H1 (cell line): ENCODE data around the gene PEAK3. TPM values are rescaled to one million over a fixed set of nuclear protein-coding genes. Genes with fewer than 3 reads are reported as not detected.
A peak's percentile ranks its signal among the peaks of the same experiment; 100 is the strongest.

ENCODE experiments used
- CTCF ChIA-PET: fragments of 300-600 bp; sonication (Branson Sonifier 250); formaldehyde crosslinking; loops from one replicate; lab custom pipeline; 2021; ENCODE audit not compliant: partially characterized antibody; lab: Charles Lee
- POLR2A ChIA-PET: fragments of 300-600 bp; sonication (Branson Sonifier 250); formaldehyde crosslinking; loops from one replicate; lab custom pipeline; 2021; ENCODE audit warnings: inconsistent platforms; ENCODE audit not compliant: partially characterized antibody; lab: Charles Lee
- DNase-seq, 2 experiments: peaks; one replicate each; pipeline versions ENCODE4 v3.0.0 to v3.0.0-alpha.2; 2010 to 2022; ENCODE audit warnings: low spot score in 2 of 2, low read depth in 1 of 2, mixed read lengths in 1 of 2
- FAIRE-seq: peaks from 2 replicates; lab custom pipeline; 2011; peaks lifted over from hg19 to GRCh38; lab: Jason Lieb, UNC
- H2AFZ ChIP-seq: 2 replicates; pipeline ENCODE4 v1.8.1; 2012; ENCODE audit warnings: low read length, inconsistent platforms
- H2AK5ac ChIP-seq: 2 replicates; pipeline ENCODE4 v1.6.1; 2013; ENCODE audit warnings: low read depth, low read length
- H2BK120ac ChIP-seq: replicated peaks from 2 replicates; pipeline ENCODE3; 2013; ENCODE audit warnings: low read depth, low read length, inconsistent platforms
- H2BK12ac ChIP-seq: 2 replicates; pipeline ENCODE4 v1.6.1; 2013; ENCODE audit warnings: low read depth, low read length
- H2BK15ac ChIP-seq: 2 replicates; pipeline ENCODE4 v1.6.1; 2013; ENCODE audit warnings: low read length
- H2BK20ac ChIP-seq: 2 replicates; pipeline ENCODE4 v1.6.1; 2013; ENCODE audit warnings: low read length
- H2BK5ac ChIP-seq: 2 replicates; pipeline ENCODE4 v1.6.1; 2013; ENCODE audit warnings: low read depth, low read length
- H3K14ac ChIP-seq: 2 replicates; pipeline ENCODE4 v1.6.1; 2013; ENCODE audit warnings: inconsistent platforms; ENCODE audit not compliant: insufficient read length
- H3K18ac ChIP-seq: 2 replicates; pipeline ENCODE4 v1.6.1; 2013; ENCODE audit warnings: low read length; ENCODE audit errors: extremely low read depth
- H3K23ac ChIP-seq: 2 replicates; pipeline ENCODE4 v1.6.1; 2013; ENCODE audit warnings: inconsistent platforms; ENCODE audit not compliant: insufficient read length
- H3K23me2 ChIP-seq: 2 replicates; pipeline ENCODE4 v1.6.1; 2013; ENCODE audit warnings: low read depth, low read length
- H3K27ac ChIP-seq: 2 replicates; pipeline ENCODE4 v1.6.1; 2011; ENCODE audit warnings: low read depth, low read length, inconsistent platforms
- H3K27me3 ChIP-seq, 4 experiments: replicated peaks in 1 of 4; 1 replicate in 1 of 4; 2 replicates in 3 of 4; pipeline versions ENCODE4 v1.6.1 to v1.8.1; 2011 to 2013; ENCODE audit warnings: low read length in 3 of 4, mild to moderate bottlenecking in 3 of 4, inconsistent platforms in 2 of 4, mixed read lengths in 2 of 4, moderate library complexity in 1 of 4; ENCODE audit not compliant: control insufficient read depth in 3 of 4, insufficient read depth in 3 of 4; ENCODE audit errors: extremely low read depth in 1 of 4
- H3K36me3 ChIP-seq, 4 experiments: 2 replicates each; pipeline versions ENCODE4 v1.6.1 to v1.8.1; 2011 to 2013; ENCODE audit warnings: mild to moderate bottlenecking in 4 of 4, low read length in 3 of 4, moderate library complexity in 2 of 4, control low read depth in 1 of 4, inconsistent platforms in 1 of 4; ENCODE audit not compliant: insufficient read depth in 4 of 4, control insufficient read depth in 2 of 4
- H3K4ac ChIP-seq: replicated peaks from 2 replicates; pipeline ENCODE3; 2013; ENCODE audit warnings: low read length, low read depth, mixed read lengths, inconsistent platforms; ENCODE audit not compliant: insufficient read length
- H3K4me1 ChIP-seq, 4 experiments: replicated peaks in 1 of 4; 1 replicate in 1 of 4; 2 replicates in 3 of 4; pipeline versions ENCODE4 v1.6.1 to v1.8.1; 2011 to 2013; ENCODE audit warnings: low read length in 3 of 4, inconsistent platforms in 2 of 4, mixed read lengths in 1 of 4; ENCODE audit not compliant: insufficient read depth in 4 of 4, control insufficient read depth in 3 of 4
- H3K4me2 ChIP-seq, 2 experiments: 2 replicates each; pipeline versions ENCODE4 v1.6.1 to v1.8.1; 2011 to 2013; ENCODE audit warnings: low read depth in 2 of 2, low read length in 2 of 2, control low read depth in 1 of 2, inconsistent platforms in 1 of 2, mild to moderate bottlenecking in 1 of 2; ENCODE audit not compliant: insufficient read depth in 1 of 2
- H3K4me3 ChIP-seq, 4 experiments: fragments of 200-600, 300-600 bp in 1 of 4; sonication (generic), shearing (Covaris generic), sonication (Bioruptor Twin) in 1 of 4; 2 replicates each; pipeline versions ENCODE4 v1.5.1 to v1.8.1; 2011 to 2016; ENCODE audit warnings: low read length in 4 of 4, low read depth in 3 of 4, control low read depth in 2 of 4, inconsistent platforms in 2 of 4, mild to moderate bottlenecking in 2 of 4, mixed read lengths in 1 of 4, moderate library complexity in 1 of 4; ENCODE audit not compliant: insufficient read depth in 2 of 4; ENCODE audit errors: extremely low read depth in 1 of 4
- H3K56ac ChIP-seq: replicated peaks from 2 replicates; pipeline ENCODE3; 2013; ENCODE audit warnings: low read depth, mild to moderate bottlenecking, mixed read lengths, low read length, inconsistent platforms; ENCODE audit not compliant: insufficient read length
- H3K79me1 ChIP-seq: 2 replicates; pipeline ENCODE4 v1.6.1; 2013; ENCODE audit warnings: low read depth, low read length, control low read depth
- H3K79me2 ChIP-seq, 2 experiments: 2 replicates each; pipeline versions ENCODE4 v1.6.1 to v1.8.1; 2012 to 2013; ENCODE audit warnings: low read length in 2 of 2, mild to moderate bottlenecking in 2 of 2, inconsistent platforms in 1 of 2; ENCODE audit not compliant: insufficient read depth in 2 of 2, control insufficient read depth in 1 of 2
- H3K9ac ChIP-seq, 4 experiments: replicated peaks in 1 of 4; 1 replicate in 1 of 4; 2 replicates in 3 of 4; pipeline versions ENCODE4 v1.6.1 to v1.8.1; 2011 to 2013; ENCODE audit warnings: low read depth in 3 of 4, low read length in 3 of 4, control low read depth in 2 of 4, mild to moderate bottlenecking in 2 of 4, moderate library complexity in 2 of 4, inconsistent platforms in 1 of 4; ENCODE audit errors: extremely low read depth in 1 of 4
- H3K9me3 ChIP-seq, 2 experiments: 2 replicates each; pipeline versions ENCODE4 v1.6.1 to v1.8.1; 2012 to 2013; ENCODE audit warnings: mild to moderate bottlenecking in 2 of 2, moderate library complexity in 2 of 2, control low read depth in 1 of 2, inconsistent platforms in 1 of 2, low read depth in 1 of 2, low read length in 1 of 2, mixed read lengths in 1 of 2; ENCODE audit not compliant: insufficient read depth in 2 of 2
- H4K20me1 ChIP-seq, 2 experiments: replicated peaks in 1 of 2; 2 replicates each; pipeline versions ENCODE3 to v1.8.1; 2011 to 2013; ENCODE audit warnings: inconsistent platforms in 2 of 2, low read length in 2 of 2, mild to moderate bottlenecking in 1 of 2; ENCODE audit not compliant: insufficient read depth in 2 of 2, control insufficient read depth in 1 of 2
- H4K5ac ChIP-seq: 2 replicates; pipeline ENCODE4 v1.6.1; 2013; ENCODE audit warnings: low read length, low read depth, mixed read lengths, inconsistent platforms; ENCODE audit not compliant: insufficient read length
- H4K8ac ChIP-seq: 2 replicates; pipeline ENCODE4 v1.8.0; 2013; ENCODE audit warnings: mild to moderate bottlenecking, moderate library complexity, low read length, inconsistent platforms; ENCODE audit not compliant: insufficient read depth; ENCODE audit errors: extremely low read depth
- H4K91ac ChIP-seq: replicated peaks from 2 replicates; pipeline ENCODE3; 2013; ENCODE audit warnings: low read length, mixed read lengths, inconsistent platforms; ENCODE audit not compliant: insufficient read length
- CTCF ChIP-seq, 3 experiments: IDR thresholded peaks; 1 replicate in 2 of 3; 2 replicates in 1 of 3; pipeline versions ENCODE4 v1.5.1 to v1.6.1; 2011; ENCODE audit warnings: low read length in 3 of 3, mild to moderate bottlenecking in 3 of 3, inconsistent platforms in 2 of 3, low read depth in 1 of 3, moderate library complexity in 1 of 3; ENCODE audit not compliant: insufficient read depth in 1 of 3; ENCODE audit errors: control extremely low read depth in 1 of 3
- TAF7 ChIP-seq: optimal IDR thresholded peaks from 2 replicates; pipeline ENCODE3; 2011; ENCODE audit warnings: low read depth, mild to moderate bottlenecking, inconsistent platforms, low read length, moderate library complexity, borderline replicate concordance
- WGBS, 2 experiments: shearing (Covaris generic) in 1 of 2; methylation state at CpG; one replicate each; pipeline versions ENCODE4 v1.1.6 to v1.1.7; 2013 to 2015; ENCODE audit warnings: low lambda C conversion rate in 2 of 2, mixed read lengths in 2 of 2, inconsistent platforms in 1 of 2, low coverage in 1 of 2, missing lambda C conversion rate in 1 of 2; ENCODE audit not compliant: insufficient replicate concordance in 2 of 2, insufficient coverage in 1 of 2, insufficient read length in 1 of 2; ENCODE audit errors: extremely low coverage in 1 of 2, missing lambda C conversion rate in 1 of 2; 5-methylcytosine and 5-hydroxymethylcytosine counted together
- polyA plus RNA-seq, 7 experiments: library from polyadenylated mRNA; depleted of rRNA in 3 of 7; stranded (reverse) in 5 of 7; unstranded in 2 of 7; fragments of >200 nt in 5 of 7; fragments of 200-250 nt in 2 of 7; gene quantifications; 1 replicate in 5 of 7; 2 replicates in 1 of 7; 4 replicates in 1 of 7; pipeline versions ENCODE4 v1.2.1 to v1.2.3, GENCODE V29; 2011 to 2013; ENCODE audit warnings: missing spikeins in 2 of 7, mixed read lengths in 2 of 7
- total RNA-seq: library from RNA; stranded (reverse); fragmentation: NEBNext Ultra II Directional; extraction: Animal tissue kit (Norgen Biotek cat#: 25700); gene quantifications from 2 replicates; pipeline ENCODE4 v1.2.1, GENCODE V29; 2021
- TF ChIP-seq, protein P1 (sequence below): IDR thresholded peaks from 2 replicates; pipeline ENCODE4 v1.6.1; 2011; ENCODE audit warnings: low read length, improper control_type of control experiment

The PEAK3 gene
- total and polyA plus RNA-seq, 2 of the 8 experiments (the other 6 are each of a cell fraction or from before 2014, with no cell fraction given): not detected

GRCh38 chr19:2312820-2313501 lies 31.0 kb upstream of the PEAK3 start:
- Histone ChIP-seq H3K79me2 (no peaks in the 10 kb centered on the region), H4K5ac (no peak overlapping the region), H3K56ac (no peak overlapping the region), H3K9me3 (no peaks in the 10 kb centered on the region), H2BK20ac (no peak overlapping the region; the same call in 1 of the 2 replicates), H3K23ac (no peak overlapping the region), H4K20me1 (no peaks in the 10 kb centered on the region), H3K36me3 (no peaks in the 10 kb centered on the region), H2AFZ (no peak overlapping the region), H3K18ac (no peak overlapping the region; the same call in 1 of the 2 replicates), H2BK15ac (peak overlapping the region; percentile 25; the same call in 1 of the 2 replicates), H2BK12ac (no peak overlapping the region), H3K9ac (no peak overlapping the region), H2BK5ac (no peak overlapping the region), H3K4ac (no peak overlapping the region), H2BK120ac (no peak overlapping the region), H3K27ac (no peak overlapping the region), H4K8ac (peak overlapping the region; percentile 46; the same call in 1 of the 2 replicates), H4K91ac (no peak overlapping the region), H3K23me2 (peaks cover 2% of the 10 kb centered on the region; the same call in 1 of the 2 replicates), H2AK5ac (peak overlapping the region; percentile 93), H3K27me3 (peaks cover 6 to 14% (median 12%) of the 10 kb centered on the region in 4 experiments), H3K79me1 (no peaks in the 10 kb centered on the region), H3K4me3 (peak overlapping the region in 1 of 4 experiments; percentile 42; a peak in 2 of 8 replicates), H3K14ac (no peak overlapping the region), H3K4me2 (peak overlapping the region; percentile 5 to 60; a peak in 2 of 4 replicates), H3K4me1 (peaks cover 0 to 8% (median under 1%) of the 10 kb centered on the region in 4 experiments; a peak in 4 of 7 replicates)
- ChIA-PET CTCF (interaction anchor here (0.9 to 9.8 kb wide), 2 partner anchors 37 to 67 kb away, joined by 3 to 106 read pairs; no protein-coding TSS in a partner anchor), POLR2A (interaction anchor here (0.6 to 1.6 kb wide), 3 partner anchors 10 to 55 kb away, joined by 3 to 6 read pairs (median 3); no protein-coding TSS in a partner anchor)
- DNase-seq (peak in 1 of 2 experiments; percentile 81), FAIRE-seq (no peak)
- 57% methylated on average over 21 of the region's 28 CpGs; no CpG with 5 or more reads in 1 of the 2 experiments for WGBS, 2 experiments
- TF ChIP-seq, protein P1, sequence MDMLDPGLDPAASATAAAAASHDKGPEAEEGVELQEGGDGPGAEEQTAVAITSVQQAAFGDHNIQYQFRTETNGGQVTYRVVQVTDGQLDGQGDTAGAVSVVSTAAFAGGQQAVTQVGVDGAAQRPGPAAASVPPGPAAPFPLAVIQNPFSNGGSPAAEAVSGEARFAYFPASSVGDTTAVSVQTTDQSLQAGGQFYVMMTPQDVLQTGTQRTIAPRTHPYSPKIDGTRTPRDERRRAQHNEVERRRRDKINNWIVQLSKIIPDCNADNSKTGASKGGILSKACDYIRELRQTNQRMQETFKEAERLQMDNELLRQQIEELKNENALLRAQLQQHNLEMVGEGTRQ: peak; percentile 53; the same call in 1 of the 2 replicates
- TF ChIP-seq TAF7 (no peak), CTCF (IDR thresholded peaks at IDR 0.05; ENCODE audit: control extremely low read depth in 1 of 3, insufficient read depth in 1 of 3, low read depth in 1 of 3, low read length in 3 of 3) (peak in 1 of 3 experiments; percentile 6; a peak in 1 of 4 replicates)
